SK-N-SH treated with all-trans-retinoic acid at 6 μM for 48 hours (cell line): ENCODE measurements around the gene TEX36.

Source experiments
- ARNTL ChIP-seq: fragments of 450-650 bp; formaldehyde crosslinking; IDR thresholded peaks from 2 replicates; pipeline ENCODE4 v1.5.0; 2020; ENCODE audit warnings: low read depth, mild to moderate bottlenecking, moderate library complexity, borderline replicate concordance
- GLIS3 ChIP-seq: fragments of 250-450 bp; sonication (Bioruptor Pico); IDR thresholded peaks from 2 replicates; pipeline ENCODE4 v1.5.0; 2020; ENCODE audit warnings: mild to moderate bottlenecking, moderate library complexity
- ISL1 ChIP-seq: fragments of 250-450 bp; sonication (Bioruptor Pico); IDR thresholded peaks from 2 replicates; pipeline ENCODE4 v2.1.2; 2022; ENCODE audit warnings: mild to moderate bottlenecking, moderate library complexity
- PATZ1 ChIP-seq: fragments of 250-450 bp; sonication (Bioruptor Pico); IDR thresholded peaks from 2 replicates; pipeline ENCODE4 v1.8.0; 2020; ENCODE audit warnings: mild to moderate bottlenecking, moderate library complexity, borderline replicate concordance
- RARB ChIP-seq: fragments of 250-450 bp; sonication (Bioruptor Pico); IDR thresholded peaks from 2 replicates; pipeline ENCODE4 v1.8.0; 2021; ENCODE audit warnings: mild to moderate bottlenecking, moderate library complexity
- SNAI2 ChIP-seq: fragments of 250-450 bp; sonication (Bioruptor Pico); IDR thresholded peaks from 2 replicates; pipeline ENCODE4 v1.5.0; 2020; ENCODE audit warnings: mild to moderate bottlenecking, moderate library complexity
- TOX ChIP-seq: fragments of 250-450 bp; sonication (Bioruptor Pico); IDR thresholded peaks from 2 replicates; pipeline ENCODE4 v1.8.0; 2021; ENCODE audit warnings: mild to moderate bottlenecking, moderate library complexity, borderline replicate concordance
- ZFP3 ChIP-seq: fragments of 250-450 bp; sonication (Bioruptor Pico); IDR thresholded peaks from 2 replicates; pipeline ENCODE4 v1.5.0; 2020; ENCODE audit warnings: mild to moderate bottlenecking, moderate library complexity
- ZNF565 ChIP-seq: fragments of 450-650 bp; formaldehyde crosslinking; conservative IDR thresholded peaks from 2 replicates; pipeline ENCODE4 v1.5.0; 2020; ENCODE audit warnings: low read depth, mild to moderate bottlenecking, moderate library complexity
- TF ChIP-seq, protein P1 (sequence below): fragments of 250-450 bp; sonication (Bioruptor Pico); IDR thresholded peaks from 2 replicates; pipeline ENCODE4 v1.5.1; 2020; ENCODE audit warnings: low read depth, mild to moderate bottlenecking, moderate library complexity

- no peak for TF ChIP-seq GLIS3 (CRISPR knock-in tag)
- no peak for TF ChIP-seq RARB (CRISPR knock-in tag)
- TF ChIP-seq PATZ1 (CRISPR knock-in tag): no peak
- TF ChIP-seq, protein P1, sequence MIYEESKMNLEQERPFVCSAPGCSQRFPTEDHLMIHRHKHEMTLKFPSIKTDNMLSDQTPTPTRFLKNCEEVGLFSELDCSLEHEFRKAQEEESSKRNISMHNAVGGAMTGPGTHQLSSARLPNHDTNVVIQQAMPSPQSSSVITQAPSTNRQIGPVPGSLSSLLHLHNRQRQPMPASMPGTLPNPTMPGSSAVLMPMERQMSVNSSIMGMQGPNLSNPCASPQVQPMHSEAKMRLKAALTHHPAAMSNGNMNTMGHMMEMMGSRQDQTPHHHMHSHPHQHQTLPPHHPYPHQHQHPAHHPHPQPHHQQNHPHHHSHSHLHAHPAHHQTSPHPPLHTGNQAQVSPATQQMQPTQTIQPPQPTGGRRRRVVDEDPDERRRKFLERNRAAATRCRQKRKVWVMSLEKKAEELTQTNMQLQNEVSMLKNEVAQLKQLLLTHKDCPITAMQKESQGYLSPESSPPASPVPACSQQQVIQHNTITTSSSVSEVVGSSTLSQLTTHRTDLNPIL (CRISPR knock-in tag): no peak
- TF ChIP-seq ISL1 (CRISPR knock-in tag): no peak
- no peak for TF ChIP-seq ZFP3 (CRISPR knock-in tag)
- no peak for TF ChIP-seq ARNTL (CRISPR knock-in tag)
- no peak for TF ChIP-seq TOX
- TF ChIP-seq SNAI2 (CRISPR knock-in tag): no peak
- no peak for TF ChIP-seq ZNF565
These were observed 53.1 kb downstream of the TEX36 start for GRCh38 chr10:125629758-125630376.
